K562 (cell line): Measurements from ENCODE around the gene RHOF. TPM values are rescaled to one million over a fixed set of nuclear protein-coding genes. Genes with fewer than 3 reads are reported as not detected.
A peak's percentile ranks its signal among the peaks of the same experiment; 100 is the strongest.

ENCODE experiments used
- AFF4 ChIP-seq: sonication (generic); formaldehyde crosslinking; IDR thresholded peaks from 2 replicates; pipeline ENCODE4 v1.8.0; 2023; ENCODE audit warnings: mild to moderate bottlenecking, missing genetic modification reagents
- CBFA2T3 ChIP-seq: fragments of 450-650 bp; IDR thresholded peaks from 2 replicates; pipeline ENCODE4 v1.6.1; 2017
- CEBPG ChIP-seq, 3 experiments: fragments of 200-800 bp in 1 of 3; sonication (Bioruptor generic) in 1 of 3; sonication (generic) in 1 of 3; formaldehyde crosslinking in 1 of 3; IDR thresholded peaks in 2 of 3; conservative IDR thresholded peaks in 1 of 3; 2 replicates each; pipeline versions ENCODE4 v1.6.1 to v1.8.0; 2016 to 2022; ENCODE audit warnings: missing compliant biosample characterization in 2 of 3, missing genetic modification characterization in 2 of 3, mild to moderate bottlenecking in 1 of 3, missing genetic modification reagents in 1 of 3
- DDX20 ChIP-seq: fragments of 450-650 bp; IDR thresholded peaks from 2 replicates; pipeline ENCODE4 v1.6.1; 2016; ENCODE audit warnings: missing genetic modification characterization, low read depth, mild to moderate bottlenecking, missing compliant biosample characterization, moderate library complexity
- ERF ChIP-seq: fragments of 450-650 bp; formaldehyde crosslinking; IDR thresholded peaks from 2 replicates; pipeline ENCODE4 v1.4.0; 2020; ENCODE audit warnings: mild to moderate bottlenecking, mixed read lengths
- FOXJ2 ChIP-seq: fragments of 200-800 bp; sonication (Bioruptor generic); IDR thresholded peaks from 2 replicates; pipeline ENCODE4 v1.6.1; 2016; ENCODE audit warnings: missing genetic modification characterization, missing compliant biosample characterization
- HNRNPLL ChIP-seq: fragments of 200-400 bp; formaldehyde crosslinking; IDR thresholded peaks from 2 replicates; pipeline ENCODE4 v1.6.1; 2017; ENCODE audit warnings: low read length, low read depth, mild to moderate bottlenecking; ENCODE audit not compliant: poor library complexity, severe bottlenecking
- KAT7 ChIP-seq: sonication (generic); formaldehyde crosslinking; IDR thresholded peaks from 2 replicates; pipeline ENCODE4 v1.8.0; 2022; ENCODE audit warnings: missing genetic modification reagents, mild to moderate bottlenecking, borderline replicate concordance
- NFATC3 ChIP-seq: fragments of 450-650 bp; IDR thresholded peaks from 2 replicates; pipeline ENCODE4 v1.6.1; 2017; ENCODE audit warnings: mild to moderate bottlenecking
- SIX5 ChIP-seq, 2 experiments: IDR thresholded peaks; 2 replicates each; pipeline ENCODE4 v1.6.1; 2011; ENCODE audit warnings: low read length in 2 of 2, borderline replicate concordance in 1 of 2, low read depth in 1 of 2, mild to moderate bottlenecking in 1 of 2, moderate library complexity in 1 of 2; ENCODE audit not compliant: insufficient read depth in 1 of 2
- SMAD4 ChIP-seq: fragments of 250-450 bp; sonication (Bioruptor Pico); conservative IDR thresholded peaks from 2 replicates; pipeline ENCODE4 v1.8.0; 2021; ENCODE audit warnings: inconsistent platforms, mild to moderate bottlenecking, moderate library complexity
- STAT5A ChIP-seq: IDR thresholded peaks from 2 replicates; pipeline ENCODE4 v1.6.1; 2012; ENCODE audit warnings: low read length, inconsistent platforms, borderline replicate concordance
- TBL1XR1 ChIP-seq, 2 experiments: IDR thresholded peaks; 2 replicates each; pipeline ENCODE4 v1.6.1; 2012; ENCODE audit warnings: improper control_type of control experiment in 2 of 2, low read length in 2 of 2, mild to moderate bottlenecking in 1 of 2
- YY1 ChIP-seq, 3 experiments: IDR thresholded peaks; 2 replicates each; pipeline ENCODE4 v1.6.1; 2011; ENCODE audit warnings: low read length in 2 of 3, mild to moderate bottlenecking in 2 of 3, moderate library complexity in 2 of 3, borderline replicate concordance in 1 of 3, control low read depth in 1 of 3, low read depth in 1 of 3; ENCODE audit not compliant: insufficient read depth in 3 of 3, insufficient replicate concordance in 2 of 3, control insufficient read depth in 1 of 3, insufficient read length in 1 of 3; ENCODE audit errors: extremely low read depth in 1 of 3
- ZNF146 ChIP-seq: IDR thresholded peaks from one replicate; pipeline ENCODE4 v1.6.1; 2018; ENCODE audit warnings: missing compliant biosample characterization; ENCODE audit not compliant: unreplicated experiment
- ZNF24 ChIP-seq: fragments of 450-650 bp; IDR thresholded peaks from 2 replicates; pipeline ENCODE4 v1.6.1; 2016
- ZNF764 ChIP-seq: fragments of 250-450 bp; sonication (Bioruptor Pico); IDR thresholded peaks from 2 replicates; pipeline ENCODE4 v1.4.0; 2020; ENCODE audit warnings: low read depth, mild to moderate bottlenecking, moderate library complexity
- polyA plus RNA-seq, 8 experiments: library from polyadenylated mRNA; depleted of rRNA in 4 of 8; stranded (reverse) in 5 of 8; unstranded in 3 of 8; fragments of >200 nt; fragmentation: Nextera tagmentation in 2 of 8; fragmentation: Illumina TruSeq in 1 of 8; extraction: Ambion mirVana in 2 of 8; extraction: Trizol in 1 of 8; gene quantifications; 2 replicates each; pipeline versions ENCODE4 v1.2.1 to v1.2.3, GENCODE V29; 2011 to 2014; ENCODE audit warnings: inconsistent platforms in 1 of 8, missing spikeins in 1 of 8
- total RNA-seq, 7 experiments: library from RNA; depleted of rRNA in 6 of 7; stranded (reverse); fragments of >200 nt in 6 of 7; fragmentation: Illumina TruSeq in 2 of 7; extraction: Trizol in 2 of 7; gene quantifications; 2 replicates each; pipeline versions ENCODE4 v1.2.1 to v1.2.3, GENCODE V29; 2011 to 2021; ENCODE audit warnings: low replicate concordance in 1 of 7
- TF ChIP-seq, protein P1 (sequence below): fragments of 450-650 bp; conservative IDR thresholded peaks from 2 replicates; pipeline ENCODE4 v1.6.1; 2016; ENCODE audit warnings: missing genetic modification characterization, low read depth, mild to moderate bottlenecking, missing compliant biosample characterization, moderate library complexity

The RHOF gene
- total and polyA plus RNA-seq, 9 of the 15 experiments (the other 6 are each of a cell fraction or from before 2014, with no cell fraction given), result 0.13 to 10.1 (median 4.0) TPM

DNA sequence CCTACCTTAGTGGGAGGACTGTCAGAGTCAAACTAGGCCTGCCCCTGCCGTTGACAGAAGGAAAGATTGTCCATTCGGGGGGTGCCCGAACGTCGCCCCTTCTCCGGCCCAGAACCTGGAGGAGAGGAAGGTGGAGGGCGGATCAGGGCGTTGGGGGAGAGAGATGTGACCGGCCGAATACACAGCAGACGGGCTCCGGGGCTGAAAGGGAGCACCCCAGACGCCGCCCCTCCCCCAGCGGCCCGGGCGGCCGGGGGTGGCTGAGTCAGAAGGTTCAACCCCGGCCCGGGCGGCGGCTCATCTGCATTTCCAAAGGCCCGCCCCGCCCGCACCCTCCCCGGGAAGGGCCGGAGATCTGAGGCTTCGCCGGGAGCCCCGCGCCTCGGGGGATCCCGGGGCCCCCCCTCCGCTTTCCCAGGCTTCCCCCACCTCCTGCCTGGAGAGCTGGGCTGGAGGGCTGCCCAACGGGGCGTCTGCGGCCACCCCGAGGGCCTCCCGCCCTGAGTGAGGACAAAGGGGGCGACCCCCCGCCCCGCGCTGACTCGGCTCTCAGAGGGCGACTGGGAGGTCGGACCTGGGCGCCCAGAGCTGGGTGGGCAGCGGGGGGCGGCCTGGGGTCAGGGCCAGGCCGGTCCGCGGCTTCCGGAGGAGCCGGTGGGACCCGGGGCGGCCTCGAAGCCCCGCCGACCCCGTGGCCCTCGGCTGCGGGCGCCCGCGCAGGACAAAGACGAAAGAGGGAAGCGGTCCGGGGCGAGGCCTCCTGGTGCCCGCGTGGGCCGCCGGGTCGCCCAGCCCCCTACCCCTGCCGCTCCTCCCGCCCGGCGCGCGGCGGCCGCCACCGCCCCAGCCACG lies 6.6 kb upstream of the RHOF start (continued):
- TF ChIP-seq ZNF146 (CRISPR knock-in tag) (no peak), NFATC3 (no peak), CBFA2T3 (no peak), ZNF24 (no peak), TBL1XR1 (IDR thresholded peaks at IDR 0.05; ENCODE audit: low read length in 2 of 2) (peak in 1 of 2 experiments; percentile 65; a peak in 1 of 4 replicates), ZNF764 (no peak; the same call in 1 of the 2 replicates), SIX5 (IDR thresholded peaks at IDR 0.05; ENCODE audit: borderline replicate concordance in 1 of 2, insufficient read depth in 1 of 2, low read depth in 1 of 2, low read length in 2 of 2) (no peak), ERF (peak; percentile 51; the same call in 1 of the 2 replicates), KAT7 (CRISPR knock-in tag) (no peak; the same call in 1 of the 2 replicates), HNRNPLL (no peak), AFF4 (CRISPR knock-in tag) (peak; percentile 84), FOXJ2 (no peak; the same call in 1 of the 2 replicates), SMAD4 (CRISPR knock-in tag) (peak; percentile 93), DDX20 (tag) (no peak), STAT5A (no peak), YY1 (IDR thresholded peaks at IDR 0.05; ENCODE audit: borderline replicate concordance in 1 of 3, control insufficient read depth in 1 of 3, extremely low read depth in 1 of 3, insufficient read depth in 3 of 3, insufficient read length in 1 of 3, insufficient replicate concordance in 2 of 3, low read depth in 1 of 3, low read length in 2 of 3) (peak in 2 of 3 experiments; percentile 36 to 38), CEBPG (CRISPR knock-in tag; IDR thresholded peaks at IDR 0.05) (no peak), CEBPG (tag; conservative IDR thresholded peaks at IDR 0.05 in 1 of 2, IDR thresholded peaks at IDR 0.05 in 1 of 2) (no peak)
- TF ChIP-seq, protein P1, sequence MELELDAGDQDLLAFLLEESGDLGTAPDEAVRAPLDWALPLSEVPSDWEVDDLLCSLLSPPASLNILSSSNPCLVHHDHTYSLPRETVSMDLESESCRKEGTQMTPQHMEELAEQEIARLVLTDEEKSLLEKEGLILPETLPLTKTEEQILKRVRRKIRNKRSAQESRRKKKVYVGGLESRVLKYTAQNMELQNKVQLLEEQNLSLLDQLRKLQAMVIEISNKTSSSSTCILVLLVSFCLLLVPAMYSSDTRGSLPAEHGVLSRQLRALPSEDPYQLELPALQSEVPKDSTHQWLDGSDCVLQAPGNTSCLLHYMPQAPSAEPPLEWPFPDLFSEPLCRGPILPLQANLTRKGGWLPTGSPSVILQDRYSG, result no peak
